Testis (tissue), 2 donors: ENCODE data around the gene TNPO2.

ENCODE experiments used
- POLR2A ChIP-seq: fragments of 450-650 bp; IDR thresholded peaks from one replicate; pipeline ENCODE4 v1.6.1; 2017; ENCODE audit warnings: antibody characterized with exemption, mild to moderate bottlenecking, moderate library complexity
- TF ChIP-seq, protein P1 (sequence below), 3 experiments: fragments of 450-650 bp in 2 of 3; fragments of 200-600 bp in 1 of 3; sonication (generic) in 1 of 3; IDR thresholded peaks; one replicate each; pipeline ENCODE4 v1.5.1; 2016 to 2019; ENCODE audit warnings: antibody characterized with exemption in 3 of 3, mild to moderate bottlenecking in 2 of 3, moderate library complexity in 1 of 3

DNA sequence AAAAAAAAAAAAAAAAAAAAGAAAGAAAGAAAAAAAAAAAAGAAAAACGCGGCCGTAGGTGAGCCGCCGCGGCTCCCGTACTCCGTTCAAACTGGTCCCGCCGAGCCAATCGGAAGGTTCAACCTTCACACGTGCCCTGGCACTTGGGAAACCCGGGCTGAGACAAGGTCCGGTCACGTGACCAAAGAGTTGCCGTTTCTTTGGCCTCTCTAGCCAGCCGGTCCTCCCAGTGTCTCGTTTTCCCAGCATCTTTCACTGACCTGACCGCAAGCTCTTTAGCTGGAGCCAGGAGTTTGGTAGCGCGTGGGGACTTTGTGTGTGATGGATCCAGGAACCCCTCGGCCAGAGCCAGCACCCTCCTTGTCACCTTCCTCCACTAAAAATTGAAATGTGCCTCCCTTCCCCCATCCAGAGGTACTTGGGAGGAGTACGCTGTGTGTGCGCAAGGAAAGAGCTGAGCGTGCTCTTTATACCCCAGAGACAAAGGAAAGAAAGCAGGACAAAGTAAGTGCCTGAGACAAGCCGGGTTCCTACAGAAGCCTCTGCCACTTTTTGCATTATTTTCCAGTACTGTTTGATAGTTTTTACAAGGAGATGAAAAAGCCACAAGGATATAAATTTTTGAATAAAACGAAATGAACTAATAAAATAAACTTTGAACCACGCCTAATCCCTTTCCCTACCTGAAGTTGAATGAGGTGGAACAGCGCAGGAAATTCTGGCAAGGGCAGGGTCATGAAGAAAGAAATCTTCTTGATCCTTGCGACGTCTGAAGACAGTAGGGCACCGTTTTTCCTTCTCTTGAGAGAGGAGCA lies 959 bp downstream of the TNPO2 start:
- TF ChIP-seq, protein P1, sequence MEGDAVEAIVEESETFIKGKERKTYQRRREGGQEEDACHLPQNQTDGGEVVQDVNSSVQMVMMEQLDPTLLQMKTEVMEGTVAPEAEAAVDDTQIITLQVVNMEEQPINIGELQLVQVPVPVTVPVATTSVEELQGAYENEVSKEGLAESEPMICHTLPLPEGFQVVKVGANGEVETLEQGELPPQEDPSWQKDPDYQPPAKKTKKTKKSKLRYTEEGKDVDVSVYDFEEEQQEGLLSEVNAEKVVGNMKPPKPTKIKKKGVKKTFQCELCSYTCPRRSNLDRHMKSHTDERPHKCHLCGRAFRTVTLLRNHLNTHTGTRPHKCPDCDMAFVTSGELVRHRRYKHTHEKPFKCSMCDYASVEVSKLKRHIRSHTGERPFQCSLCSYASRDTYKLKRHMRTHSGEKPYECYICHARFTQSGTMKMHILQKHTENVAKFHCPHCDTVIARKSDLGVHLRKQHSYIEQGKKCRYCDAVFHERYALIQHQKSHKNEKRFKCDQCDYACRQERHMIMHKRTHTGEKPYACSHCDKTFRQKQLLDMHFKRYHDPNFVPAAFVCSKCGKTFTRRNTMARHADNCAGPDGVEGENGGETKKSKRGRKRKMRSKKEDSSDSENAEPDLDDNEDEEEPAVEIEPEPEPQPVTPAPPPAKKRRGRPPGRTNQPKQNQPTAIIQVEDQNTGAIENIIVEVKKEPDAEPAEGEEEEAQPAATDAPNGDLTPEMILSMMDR (IDR thresholded peaks at IDR 0.05): no peak
- TF ChIP-seq POLR2A: no peak
